Measurements from ENCODE around the gene NEURL1. TPM values are rescaled to one million over a fixed set of nuclear protein-coding genes. Genes with fewer than 3 reads are reported as not detected.
"Not testable (repeated sequence)": the region's sequence is repeated elsewhere in the genome, so short reads cannot be mapped to it uniquely, and the experiment has no call there.

NEURL1 gene
- total RNA-seq, 1 experiment from 2014 or later, result 0.06 TPM

DNA sequence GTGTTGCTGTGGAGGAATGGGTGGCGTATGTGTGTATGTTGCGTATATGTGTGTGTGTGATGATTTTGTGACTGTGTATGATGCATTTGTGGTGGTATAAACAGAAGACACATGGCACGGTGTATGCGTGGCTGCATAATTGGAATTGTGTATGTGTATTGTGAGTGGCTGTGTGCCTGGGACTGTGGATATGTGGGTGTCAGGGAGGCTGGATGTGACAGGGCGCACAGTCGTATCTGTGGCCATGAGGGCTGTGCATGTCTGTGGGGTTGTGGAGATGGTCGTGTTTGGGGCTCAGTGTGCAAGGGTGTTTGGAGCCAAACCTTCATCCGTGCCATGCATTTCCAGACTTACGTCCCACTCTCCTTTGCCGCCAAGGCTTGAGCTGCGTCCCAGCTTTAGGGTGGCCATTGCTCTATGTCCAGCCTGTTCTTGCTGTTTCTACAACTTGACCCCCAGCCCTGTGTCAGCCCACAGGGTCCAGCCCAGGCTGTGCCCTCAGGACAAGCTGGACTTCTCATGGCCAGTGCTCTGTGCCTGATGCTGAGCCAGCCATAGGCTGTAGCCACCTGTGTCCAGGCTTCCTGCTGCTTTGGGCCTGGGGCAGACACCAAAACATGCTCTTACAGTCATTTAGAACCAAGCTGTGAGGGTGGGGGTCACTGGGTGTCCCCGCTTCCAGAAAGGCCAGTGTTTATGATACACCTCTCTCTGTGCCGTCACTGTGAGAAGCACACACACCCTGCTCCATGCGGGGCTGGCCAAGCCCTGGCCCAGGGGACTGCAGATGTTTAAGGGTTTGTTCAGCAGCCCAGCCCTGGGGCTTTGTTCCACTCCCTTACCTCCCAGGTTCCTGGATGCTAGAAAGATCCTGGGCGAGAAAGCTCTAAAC, 127.6 kb downstream of the NEURL1 start:
- no peak for DNase-seq (ENCODE audit: low read depth)

DNA sequence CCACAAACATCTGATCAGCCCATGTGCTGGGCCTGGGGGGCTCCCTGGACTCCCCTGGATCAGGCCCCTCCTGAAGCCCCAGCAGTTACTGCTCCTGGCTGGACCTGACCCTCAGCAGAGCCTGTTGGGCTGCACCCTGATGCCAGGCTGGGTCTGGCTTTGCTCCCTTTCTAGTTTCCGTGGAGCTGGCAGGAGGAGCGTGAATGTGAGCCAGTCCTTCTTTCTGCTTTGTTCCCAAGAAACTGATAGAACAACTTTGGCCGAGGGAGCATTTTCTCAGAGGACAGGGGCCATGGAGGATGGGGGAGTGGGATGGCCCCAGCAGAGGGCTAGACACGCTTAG, 128.2 kb downstream of the NEURL1 start:
- DNase-seq (ENCODE audit: low read depth), result no peak

DNA sequence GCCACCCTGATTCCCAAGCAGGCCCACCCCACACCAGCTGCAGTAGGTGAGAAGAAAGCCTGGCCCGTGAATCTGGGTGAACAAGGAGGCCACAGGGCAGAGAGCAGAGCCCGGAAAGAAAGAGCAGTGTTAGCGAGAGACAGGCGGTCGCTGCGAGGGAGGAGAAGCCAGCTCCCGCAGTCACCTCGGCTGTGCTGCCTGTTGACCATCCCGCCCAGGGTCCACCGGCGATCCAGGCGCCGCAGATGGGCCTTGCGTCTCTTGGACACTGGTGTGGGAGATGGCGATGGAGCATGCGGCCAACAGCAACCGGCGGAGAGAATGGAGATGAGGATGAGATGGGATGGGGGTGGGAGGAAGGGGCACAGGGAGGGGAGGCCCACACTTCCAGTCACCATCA, 128.8 kb downstream of the NEURL1 start:
- DNase-seq (ENCODE audit: low read depth), result no peak

DNA sequence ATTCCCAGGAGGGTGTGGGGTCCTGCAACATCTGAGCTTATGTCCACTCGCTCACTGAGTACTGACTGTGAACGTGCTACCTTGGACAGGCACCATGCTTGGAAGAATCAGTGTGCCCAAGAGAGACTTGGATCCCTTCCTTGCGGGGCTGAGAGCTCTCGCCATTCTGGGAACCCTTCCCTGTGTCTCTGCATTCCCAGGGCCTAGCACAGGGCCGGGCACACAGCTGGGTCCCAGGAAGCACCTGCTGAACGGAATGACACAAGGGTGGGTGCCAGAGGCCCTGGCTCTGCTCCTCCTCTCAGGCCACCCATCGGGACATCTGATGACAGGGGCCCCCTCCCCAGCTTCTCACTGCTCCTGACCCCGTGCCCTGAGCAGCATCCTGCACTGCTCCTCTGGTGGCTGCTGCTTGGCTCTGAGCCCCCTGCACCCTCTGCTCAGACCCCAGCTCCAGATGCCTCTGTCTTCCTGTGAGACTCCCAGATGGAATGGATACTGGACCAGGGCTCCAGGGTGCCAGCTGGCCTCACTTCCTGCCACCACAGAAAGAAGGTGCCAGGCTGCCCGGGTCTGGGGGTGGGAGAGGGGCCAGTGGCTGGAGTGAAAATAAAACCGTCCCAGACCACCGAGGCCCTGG, 129.6 kb downstream of the NEURL1 start:
- no peak for DNase-seq (ENCODE audit: low read depth)

DNA sequence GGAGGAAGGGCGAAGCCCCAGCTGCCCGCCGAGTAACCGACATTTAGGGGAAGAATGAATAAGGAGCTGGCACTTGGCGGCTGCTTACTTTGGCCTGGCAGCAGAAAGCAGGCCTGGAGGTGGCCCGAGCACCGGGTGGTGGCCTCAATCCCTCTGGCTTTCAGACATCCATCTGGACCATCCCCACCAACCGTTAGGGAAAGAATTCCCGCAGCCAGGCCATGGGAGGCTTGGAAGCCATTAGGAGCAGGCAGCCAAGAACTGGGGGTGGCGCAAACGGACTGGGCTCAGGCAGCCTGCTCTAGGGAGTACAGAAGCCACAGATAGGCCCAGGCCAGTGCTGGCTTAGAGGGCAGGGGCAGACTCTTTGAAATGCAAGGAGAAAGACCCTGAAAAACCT, 132.7 kb downstream of the NEURL1 start:
- no peak for DNase-seq (ENCODE audit: low read depth)

DNA sequence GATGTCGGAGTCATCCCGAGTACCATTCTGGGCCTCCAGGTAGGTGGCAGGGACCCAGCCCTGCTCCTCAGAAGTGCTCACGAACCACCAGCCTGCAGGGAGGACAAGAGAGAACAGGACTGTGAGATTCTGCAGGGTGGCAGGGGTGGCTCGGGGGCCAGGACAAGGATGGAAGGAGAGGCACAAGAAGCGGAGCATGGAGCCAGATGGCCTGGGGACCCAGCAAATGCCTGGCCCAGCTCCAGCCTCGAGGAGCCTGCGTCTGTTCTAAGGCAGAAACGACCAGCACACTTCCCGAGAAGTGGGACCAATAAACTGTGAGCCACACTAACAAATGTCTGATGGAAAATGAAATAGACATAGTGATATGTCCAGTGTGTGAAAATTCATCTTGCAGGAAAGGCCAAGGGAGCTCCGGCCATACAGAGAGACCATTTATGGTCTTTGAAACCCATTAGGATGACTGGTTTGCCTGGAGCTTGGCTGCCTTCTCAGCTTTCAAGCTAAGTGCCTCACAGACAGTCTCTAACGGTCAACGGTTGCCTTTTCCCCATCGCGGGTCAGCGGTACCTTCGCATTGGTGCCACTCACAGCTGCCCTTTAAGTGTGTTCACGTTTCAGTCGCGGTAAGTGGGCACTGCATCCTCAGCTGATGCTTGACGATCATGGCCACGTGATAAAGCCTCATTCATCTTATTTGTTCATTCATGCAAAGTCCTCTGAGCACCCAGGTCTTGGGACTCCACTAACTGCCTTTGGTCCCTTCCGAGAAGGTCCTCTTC, 133.8 kb downstream of the NEURL1 start:
- no peak for DNase-seq (ENCODE audit: low read depth)

DNA sequence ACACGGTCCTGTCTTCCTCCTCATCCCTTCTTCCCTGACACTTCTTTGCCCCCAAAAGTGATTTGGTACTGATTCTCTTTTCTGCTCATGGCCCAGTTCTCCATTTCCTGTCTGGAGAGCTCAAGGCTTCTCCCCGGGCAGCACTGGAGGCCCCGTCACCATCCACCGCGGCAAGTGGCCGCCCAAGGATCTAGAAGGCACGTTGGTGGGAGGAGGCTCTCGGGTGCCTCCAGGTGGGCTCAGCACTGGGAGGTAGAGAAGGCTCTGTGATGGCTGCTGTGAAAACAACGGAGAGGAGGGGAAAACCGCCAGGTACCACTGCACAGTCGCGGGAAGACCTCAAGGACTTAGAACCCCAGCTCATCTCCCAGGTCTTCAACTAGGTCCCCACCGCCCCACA, 134.4 kb downstream of the NEURL1 start:
- no peak for DNase-seq (ENCODE audit: low read depth)

DNA sequence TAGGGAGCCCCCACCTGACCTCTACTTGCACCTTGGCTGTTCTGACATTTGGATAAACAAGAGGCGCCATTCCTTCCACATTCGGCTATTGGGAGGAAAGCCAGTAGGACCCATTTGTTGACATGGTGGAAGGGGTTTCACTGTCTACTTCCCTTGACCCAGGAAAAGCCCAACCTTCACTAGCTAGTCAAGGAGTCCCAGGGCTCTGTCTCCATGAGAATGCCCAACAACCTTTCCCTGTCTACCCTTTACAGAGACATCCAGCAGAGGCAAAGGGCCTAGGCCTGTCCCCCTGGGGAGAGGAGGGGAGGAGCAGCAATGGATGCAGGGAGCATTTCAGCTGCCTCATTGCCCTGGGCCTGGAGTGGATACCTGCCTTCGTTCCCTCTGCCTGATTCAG, 136.1 kb downstream of the NEURL1 start:
- no peak for DNase-seq (ENCODE audit: low read depth)

DNA sequence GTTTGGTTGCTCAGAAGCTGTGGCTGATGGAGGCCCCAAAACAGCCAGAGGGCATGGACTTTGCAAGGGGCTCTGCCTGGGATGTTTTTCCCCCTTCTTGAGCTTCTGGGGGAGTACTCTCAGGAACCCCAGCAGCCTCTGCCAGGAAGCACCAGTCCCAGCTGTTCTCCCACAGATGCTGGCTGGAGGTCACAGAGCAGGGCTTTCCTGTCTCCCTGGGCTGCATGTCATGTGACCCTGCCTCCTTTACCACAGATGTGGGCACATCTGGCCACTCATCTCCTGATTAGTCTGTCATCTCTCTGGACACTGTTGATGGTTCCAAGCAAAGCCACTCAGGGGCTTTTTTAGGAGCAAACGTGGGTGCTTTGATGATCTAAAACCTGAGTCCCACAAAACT, 136.7 kb downstream of the NEURL1 start:
- peak; percentile 36 for DNase-seq (ENCODE audit: low read depth)

DNA sequence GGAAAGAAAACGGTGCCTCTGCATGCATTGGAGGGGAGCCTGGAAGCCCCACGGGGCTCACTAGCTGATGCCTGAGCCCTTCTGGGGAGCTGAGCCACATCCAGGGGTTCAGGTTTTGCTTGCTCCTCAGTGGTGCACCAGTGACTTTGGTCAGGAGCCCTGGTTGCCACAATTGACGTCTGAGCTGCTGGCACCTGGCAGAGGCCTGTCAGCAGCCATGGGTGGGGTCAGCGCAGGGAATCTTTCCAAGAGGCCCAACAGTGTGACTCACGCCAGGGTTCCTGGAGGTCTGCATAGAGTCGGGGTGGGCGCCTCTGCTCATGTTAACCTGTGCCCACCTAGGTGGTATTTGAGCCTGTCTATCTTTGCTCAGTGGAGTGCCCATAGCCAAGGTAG, 138.7 kb downstream of the NEURL1 start:
- DNase-seq (ENCODE audit: low read depth), result no peak

DNA sequence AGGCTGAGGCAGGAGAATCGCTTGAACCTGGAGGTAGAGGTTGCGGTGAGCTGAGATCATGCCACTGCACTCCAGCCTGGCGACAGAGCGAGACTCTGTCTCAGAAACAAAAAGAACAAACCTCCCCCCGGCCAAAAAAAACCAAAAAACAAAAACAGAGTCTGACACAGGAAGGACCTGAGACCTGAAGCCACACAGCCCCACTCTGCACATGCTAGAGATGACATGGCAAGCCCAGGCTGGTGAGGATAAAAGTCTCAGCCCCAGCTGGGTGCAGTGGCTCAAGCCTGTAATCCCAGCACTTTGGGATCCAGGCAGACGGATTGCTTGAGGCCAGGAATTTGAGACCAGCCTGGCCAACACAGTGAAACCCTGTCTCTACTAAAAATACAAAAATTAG, 139.4 kb downstream of the NEURL1 start:
- DNase-seq (ENCODE audit: low read depth), result not testable (repeated sequence)

DNA sequence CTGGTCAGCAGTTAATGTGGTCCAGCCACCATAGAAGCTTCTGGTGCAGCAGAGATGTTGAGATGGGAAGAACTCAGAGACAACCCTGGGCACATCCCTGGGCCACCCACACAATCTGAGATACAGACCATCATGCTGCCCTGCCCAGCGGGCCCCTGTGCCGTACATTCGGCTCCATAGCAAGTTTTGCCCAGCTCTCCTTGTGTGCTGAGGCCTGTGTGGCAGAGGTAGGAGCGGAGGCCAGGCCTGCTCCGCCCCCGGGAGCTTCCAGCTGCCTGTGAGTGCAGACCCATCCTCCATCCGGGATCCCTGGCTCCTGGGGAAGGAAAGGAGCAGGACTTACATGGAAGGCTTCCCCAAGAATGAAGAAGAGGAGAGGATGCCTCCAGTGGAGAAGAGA, 140.3 kb downstream of the NEURL1 start:
- DNase-seq (ENCODE audit: low read depth), result no peak

DNA sequence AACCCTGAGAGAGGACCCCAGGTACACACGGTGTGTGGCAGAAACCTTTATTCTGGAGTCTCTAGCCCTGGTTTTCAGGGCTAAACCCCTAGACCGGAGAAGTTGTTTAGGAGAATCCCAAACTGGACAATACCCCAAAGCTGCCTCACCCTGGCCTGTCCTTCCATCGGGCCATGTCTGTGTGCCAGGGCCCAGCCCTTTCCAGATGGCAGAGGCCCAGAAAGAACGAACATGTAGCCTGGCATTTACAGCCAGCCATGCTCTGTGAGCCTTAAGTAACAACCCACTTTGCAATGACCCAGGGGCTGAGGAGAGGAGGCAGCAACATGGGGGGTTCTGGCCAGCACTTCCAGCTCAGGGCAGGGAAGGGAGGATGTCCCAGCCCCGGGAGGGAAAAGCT, 142.1 kb downstream of the NEURL1 start:
- DNase-seq (ENCODE audit: low read depth), result no peak

DNA sequence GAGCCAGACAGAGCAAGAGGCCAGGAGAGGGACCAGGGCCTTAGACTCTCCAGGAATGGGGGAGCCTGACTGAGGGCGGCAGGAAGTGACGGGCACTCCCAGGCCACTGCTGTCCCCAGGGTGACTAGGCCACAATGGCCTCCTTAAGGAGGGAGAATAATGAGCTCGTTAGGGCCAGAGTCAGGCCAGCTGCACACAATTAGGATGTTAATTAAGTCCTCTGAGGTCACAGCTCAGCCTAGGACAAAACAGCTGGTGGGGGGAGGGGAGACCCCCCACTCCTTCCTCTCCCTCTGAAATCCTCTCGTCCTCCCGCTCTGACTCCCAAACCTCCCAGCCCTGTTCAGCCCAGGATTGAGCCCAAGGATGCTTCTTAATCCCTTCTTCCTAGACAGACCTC, 143.0 kb downstream of the NEURL1 start:
- no peak for DNase-seq (ENCODE audit: low read depth)

DNA sequence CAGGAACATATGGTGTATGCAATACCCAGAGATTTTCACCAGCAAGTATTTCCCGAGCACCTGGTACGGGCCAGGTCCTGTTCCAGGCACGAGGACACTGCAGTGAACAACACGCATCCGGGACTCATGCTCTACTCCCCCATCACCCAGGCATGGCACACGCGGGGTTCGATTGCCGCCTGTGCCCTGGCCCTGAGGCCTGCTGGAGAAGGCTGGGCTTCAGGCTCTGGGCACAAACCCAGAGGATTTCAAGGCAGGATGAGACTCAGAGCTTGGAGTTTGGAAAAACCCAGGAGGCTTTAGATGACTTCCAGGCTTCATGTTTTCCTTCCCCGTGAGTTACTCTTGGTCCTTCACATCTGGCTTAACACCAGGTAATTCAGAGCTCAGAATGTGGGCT, 143.5 kb downstream of the NEURL1 start:
- no peak for DNase-seq (ENCODE audit: low read depth)

DNA sequence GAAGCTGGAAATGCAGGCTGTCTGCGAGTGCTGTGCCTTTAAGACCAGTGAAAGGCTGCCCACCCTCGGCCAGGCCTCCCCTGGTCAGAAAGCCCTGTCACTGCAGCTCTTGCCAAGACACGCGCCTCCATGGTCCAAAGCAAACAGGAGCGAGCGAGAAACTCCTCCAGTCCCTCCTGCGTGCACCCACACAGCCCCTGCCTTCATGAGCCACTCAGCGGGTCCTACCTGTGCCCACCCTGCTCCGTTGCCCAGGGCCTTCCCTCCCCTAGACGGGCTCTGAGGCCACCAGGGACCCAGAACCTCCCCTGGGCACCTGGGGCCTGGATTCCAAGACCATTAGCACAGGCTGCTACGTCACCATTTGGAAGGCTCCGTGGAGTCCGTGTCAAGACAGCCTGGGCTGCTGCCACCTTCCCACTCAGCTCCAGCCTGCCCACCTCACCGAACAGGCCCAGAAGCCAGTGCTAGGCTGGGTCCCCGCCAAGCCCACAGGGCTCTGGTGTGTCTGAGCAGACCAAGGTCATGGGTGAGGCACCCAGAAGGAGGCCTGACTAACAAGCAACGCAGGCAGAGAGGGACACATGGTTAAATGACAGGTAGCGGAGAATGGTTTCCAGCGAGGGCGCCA, 144.5 kb downstream of the NEURL1 start:
- no peak for DNase-seq (ENCODE audit: low read depth)

DNA sequence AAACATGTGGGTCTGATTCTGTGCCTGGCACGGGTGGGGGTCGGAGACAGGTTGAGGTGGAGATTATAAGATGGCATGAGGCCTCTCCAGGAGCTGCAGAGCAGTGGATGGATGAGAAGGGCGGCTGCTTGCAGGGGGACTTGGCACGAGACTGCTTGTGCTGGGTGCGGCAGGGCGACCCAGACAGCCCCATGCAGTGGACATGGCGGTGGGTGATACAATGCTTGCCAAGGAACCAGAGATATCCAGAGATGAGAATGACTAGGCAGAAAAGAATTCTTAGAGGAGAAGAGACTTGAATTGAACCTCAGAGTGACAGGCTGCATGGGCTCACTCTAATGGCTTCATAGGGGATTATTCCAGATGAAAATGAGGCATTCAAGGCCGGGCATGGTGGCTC, 145.4 kb downstream of the NEURL1 start:
- DNase-seq (ENCODE audit: low read depth), result no peak

DNA sequence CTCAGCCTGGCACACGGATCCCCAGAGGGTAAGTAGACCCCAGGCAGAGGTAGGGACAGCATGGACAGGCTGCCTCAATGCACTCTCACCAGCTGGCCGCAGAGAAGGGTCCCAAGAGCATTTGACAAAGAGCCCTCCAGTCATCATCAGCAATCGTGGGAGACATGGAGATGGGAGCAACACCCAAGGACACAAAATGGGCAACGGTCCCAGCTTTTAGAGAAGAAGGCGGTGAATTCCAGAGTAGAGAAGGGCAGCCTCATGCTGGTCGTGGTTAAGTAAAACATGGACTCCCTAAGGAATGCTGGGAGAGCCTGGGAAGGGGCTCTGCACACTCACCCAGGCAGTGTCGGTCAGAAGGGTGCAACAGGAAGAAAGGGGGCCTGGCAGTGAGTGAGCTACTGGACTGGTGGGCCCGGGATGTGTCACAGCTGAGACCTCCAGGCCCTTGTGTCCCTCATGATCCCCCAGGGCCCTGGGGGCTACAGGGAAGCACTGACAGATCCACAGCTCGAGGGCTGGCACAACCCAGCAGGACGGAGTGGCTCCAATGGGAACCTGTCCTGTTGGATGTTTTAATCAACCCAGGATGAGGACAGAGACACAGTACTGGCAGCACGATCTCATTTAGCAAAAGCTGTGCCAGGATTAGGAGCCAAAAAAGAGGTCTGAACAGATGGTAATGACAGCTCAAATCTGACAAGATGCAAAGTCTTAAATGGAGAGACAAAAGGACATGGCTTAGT, 147.1 kb downstream of the NEURL1 start:
- DNase-seq (ENCODE audit: low read depth), result peak; percentile 31

DNA sequence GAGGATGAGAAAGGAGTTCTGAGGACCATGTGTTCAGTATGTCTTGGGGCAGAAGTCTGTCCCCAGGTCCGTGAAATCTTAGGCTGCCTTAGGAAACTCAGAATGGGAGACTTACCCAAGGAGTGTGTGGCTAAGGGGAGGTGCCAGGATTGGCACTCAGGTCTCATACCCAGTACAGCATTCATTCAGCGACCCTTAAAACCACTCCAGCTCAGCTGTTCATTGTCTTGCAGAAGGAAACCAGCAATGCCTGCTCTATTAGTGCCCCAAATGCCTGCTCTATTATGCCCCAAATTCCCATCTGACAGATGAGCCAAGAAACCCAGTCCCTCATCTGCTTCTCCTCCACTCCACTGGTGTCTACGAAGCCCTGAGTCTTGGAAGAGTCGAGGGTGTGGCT, 147.8 kb downstream of the NEURL1 start:
- no peak for DNase-seq (ENCODE audit: low read depth)

All from LHCN-M2 (cell line).